ENCODE data around the gene JAM3.

Gene JAM3

GRCh38 chr11:134110252-134110815 is 41.5 kb downstream of the JAM3 start:
- no peak for TF ChIP-seq MAX (IDR thresholded peaks at IDR 0.05)
- no peak for TF ChIP-seq TAF1 (IDR thresholded peaks at IDR 0.05; ENCODE audit: low read depth)
- TF ChIP-seq TCF12 (IDR thresholded peaks at IDR 0.05; ENCODE audit: low read depth), result no peak
- TF ChIP-seq RAD21 (IDR thresholded peaks at IDR 0.05; ENCODE audit: low read depth), result no peak
- no peak for TF ChIP-seq TEAD4 (IDR thresholded peaks at IDR 0.05)
- TF ChIP-seq EP300 (IDR thresholded peaks at IDR 0.05; ENCODE audit: borderline replicate concordance), result no peak
- TF ChIP-seq, protein P1, sequence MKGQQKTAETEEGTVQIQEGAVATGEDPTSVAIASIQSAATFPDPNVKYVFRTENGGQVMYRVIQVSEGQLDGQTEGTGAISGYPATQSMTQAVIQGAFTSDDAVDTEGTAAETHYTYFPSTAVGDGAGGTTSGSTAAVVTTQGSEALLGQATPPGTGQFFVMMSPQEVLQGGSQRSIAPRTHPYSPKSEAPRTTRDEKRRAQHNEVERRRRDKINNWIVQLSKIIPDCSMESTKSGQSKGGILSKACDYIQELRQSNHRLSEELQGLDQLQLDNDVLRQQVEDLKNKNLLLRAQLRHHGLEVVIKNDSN (IDR thresholded peaks at IDR 0.05), result no peak
- no peak for TF ChIP-seq NFIC (IDR thresholded peaks at IDR 0.05)
- TF ChIP-seq, protein P2, sequence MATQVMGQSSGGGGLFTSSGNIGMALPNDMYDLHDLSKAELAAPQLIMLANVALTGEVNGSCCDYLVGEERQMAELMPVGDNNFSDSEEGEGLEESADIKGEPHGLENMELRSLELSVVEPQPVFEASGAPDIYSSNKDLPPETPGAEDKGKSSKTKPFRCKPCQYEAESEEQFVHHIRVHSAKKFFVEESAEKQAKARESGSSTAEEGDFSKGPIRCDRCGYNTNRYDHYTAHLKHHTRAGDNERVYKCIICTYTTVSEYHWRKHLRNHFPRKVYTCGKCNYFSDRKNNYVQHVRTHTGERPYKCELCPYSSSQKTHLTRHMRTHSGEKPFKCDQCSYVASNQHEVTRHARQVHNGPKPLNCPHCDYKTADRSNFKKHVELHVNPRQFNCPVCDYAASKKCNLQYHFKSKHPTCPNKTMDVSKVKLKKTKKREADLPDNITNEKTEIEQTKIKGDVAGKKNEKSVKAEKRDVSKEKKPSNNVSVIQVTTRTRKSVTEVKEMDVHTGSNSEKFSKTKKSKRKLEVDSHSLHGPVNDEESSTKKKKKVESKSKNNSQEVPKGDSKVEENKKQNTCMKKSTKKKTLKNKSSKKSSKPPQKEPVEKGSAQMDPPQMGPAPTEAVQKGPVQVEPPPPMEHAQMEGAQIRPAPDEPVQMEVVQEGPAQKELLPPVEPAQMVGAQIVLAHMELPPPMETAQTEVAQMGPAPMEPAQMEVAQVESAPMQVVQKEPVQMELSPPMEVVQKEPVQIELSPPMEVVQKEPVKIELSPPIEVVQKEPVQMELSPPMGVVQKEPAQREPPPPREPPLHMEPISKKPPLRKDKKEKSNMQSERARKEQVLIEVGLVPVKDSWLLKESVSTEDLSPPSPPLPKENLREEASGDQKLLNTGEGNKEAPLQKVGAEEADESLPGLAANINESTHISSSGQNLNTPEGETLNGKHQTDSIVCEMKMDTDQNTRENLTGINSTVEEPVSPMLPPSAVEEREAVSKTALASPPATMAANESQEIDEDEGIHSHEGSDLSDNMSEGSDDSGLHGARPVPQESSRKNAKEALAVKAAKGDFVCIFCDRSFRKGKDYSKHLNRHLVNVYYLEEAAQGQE (IDR thresholded peaks at IDR 0.05; ENCODE audit: low read depth), result no peak
- no peak for TF ChIP-seq YY1 (IDR thresholded peaks at IDR 0.05; ENCODE audit: low read depth)
- no peak for TF ChIP-seq ZBTB7A (IDR thresholded peaks at IDR 0.05; ENCODE audit: low read depth)
- TF ChIP-seq FOXM1 (IDR thresholded peaks at IDR 0.05; ENCODE audit: borderline replicate concordance, low read depth), result no peak
- TF ChIP-seq CREB1 (IDR thresholded peaks at IDR 0.05; ENCODE audit: low read depth), result no peak

DNA sequence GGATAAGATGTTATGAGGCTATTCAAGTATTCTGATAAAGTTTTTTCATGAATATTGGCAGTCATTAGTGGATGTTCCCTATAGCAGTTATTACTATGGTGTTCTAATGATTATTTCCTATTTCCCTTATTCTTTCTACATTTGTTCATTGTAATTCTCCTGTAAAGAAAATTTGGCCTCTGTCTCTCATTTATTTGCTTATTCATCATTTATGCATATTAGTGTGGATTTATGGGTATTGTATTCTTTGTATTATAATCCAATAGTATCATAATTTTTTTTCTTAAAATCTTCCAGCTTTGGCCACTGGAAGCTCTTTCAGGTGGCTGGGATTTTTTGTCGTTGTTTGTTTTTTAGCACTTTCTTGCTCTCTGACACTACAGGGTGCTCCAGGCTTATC is 47.3 kb downstream of the JAM3 start:
- TF ChIP-seq TCF12 (IDR thresholded peaks at IDR 0.05; ENCODE audit: low read depth), result no peak
- no peak for TF ChIP-seq MAX (IDR thresholded peaks at IDR 0.05)
- no peak for TF ChIP-seq EGR1 (IDR thresholded peaks at IDR 0.05)
- TF ChIP-seq, protein P2 (IDR thresholded peaks at IDR 0.05; ENCODE audit: low read depth), result no peak
- TF ChIP-seq EP300 (IDR thresholded peaks at IDR 0.05; ENCODE audit: borderline replicate concordance), result no peak
- TF ChIP-seq YY1 (IDR thresholded peaks at IDR 0.05; ENCODE audit: low read depth), result no peak
- TF ChIP-seq FOXM1 (IDR thresholded peaks at IDR 0.05; ENCODE audit: borderline replicate concordance, low read depth), result no peak
- TF ChIP-seq TEAD4 (IDR thresholded peaks at IDR 0.05), result no peak

DNA sequence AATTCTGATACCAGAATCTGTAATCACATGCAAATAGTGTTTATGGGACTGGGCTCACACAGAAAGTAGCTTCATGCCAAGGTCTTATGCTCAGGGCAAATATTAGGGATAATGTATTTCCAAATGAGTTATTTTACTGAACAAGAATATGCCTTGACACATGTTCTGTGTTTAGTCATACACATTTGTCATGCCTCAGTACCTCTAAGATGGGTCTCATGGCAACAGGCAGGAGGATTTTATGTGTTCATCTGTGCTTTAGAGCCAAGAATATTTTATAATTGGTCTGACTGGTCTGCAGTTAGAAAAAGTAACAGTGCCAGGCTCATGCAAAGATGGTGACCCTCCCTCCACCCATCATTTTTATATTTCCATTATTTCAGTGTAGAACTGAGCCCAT is 49.1 kb downstream of the JAM3 start:
- TF ChIP-seq EP300 (IDR thresholded peaks at IDR 0.05; ENCODE audit: borderline replicate concordance) (no peak), NFIC (IDR thresholded peaks at IDR 0.05) (no peak), TEAD4 (IDR thresholded peaks at IDR 0.05) (no peak)

DNA sequence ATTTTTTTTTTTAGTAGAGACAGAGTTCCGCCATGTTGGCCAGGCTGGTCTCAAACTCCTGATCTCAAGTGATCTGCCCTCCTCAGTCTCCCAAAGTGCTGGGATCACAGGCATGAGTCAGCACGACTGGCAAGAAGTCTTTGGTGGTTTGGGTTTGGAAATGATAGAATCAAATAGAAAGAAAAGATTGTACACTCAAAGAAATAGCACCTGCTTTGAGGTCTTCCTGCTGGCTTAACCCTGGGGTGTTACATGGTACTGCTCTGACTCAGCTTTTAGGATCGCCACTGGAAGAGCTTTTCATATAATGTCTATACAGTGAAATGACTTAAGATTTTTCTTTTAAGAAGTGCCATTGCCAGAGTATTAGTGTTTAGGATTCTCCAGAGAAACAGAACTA is 50.2 kb downstream of the JAM3 start:
- TF ChIP-seq TCF12 (IDR thresholded peaks at IDR 0.05; ENCODE audit: low read depth) (no peak), FOXM1 (IDR thresholded peaks at IDR 0.05; ENCODE audit: borderline replicate concordance, low read depth) (no peak), MAX (IDR thresholded peaks at IDR 0.05) (no peak), CEBPB (IDR thresholded peaks at IDR 0.05) (no peak), TEAD4 (IDR thresholded peaks at IDR 0.05) (no peak), CREB1 (IDR thresholded peaks at IDR 0.05; ENCODE audit: low read depth) (no peak)
- TF ChIP-seq, protein P2 (IDR thresholded peaks at IDR 0.05; ENCODE audit: low read depth), result no peak
- TF ChIP-seq, protein P1 (IDR thresholded peaks at IDR 0.05), result no peak
